Stimulated activated naive CD8-positive, alpha-beta T cell treated with anti-CD3 and anti-CD28 coated beads, Interleukin-15, Interleukin-2, amounts not matched to agents 100 ng/mL and 50 ng/mL, for 24 hours (primary cell): ENCODE measurements around the gene MYLK4.

Experiments
- H3K27ac Mint-ChIP-seq: one replicate; pipeline ENCODE4 v1.8.0; 2021; ENCODE audit warnings: mild to moderate bottlenecking, mixed read lengths
- H3K27me3 Mint-ChIP-seq: one replicate; pipeline ENCODE4 v1.8.0; 2021; ENCODE audit warnings: mixed read lengths
- H3K36me3 Mint-ChIP-seq: one replicate; pipeline ENCODE4 v1.8.0; 2021; ENCODE audit warnings: low read depth, mixed read lengths
- H3K4me1 Mint-ChIP-seq: one replicate; pipeline ENCODE4 v1.8.0; 2021; ENCODE audit warnings: low read depth, mixed read lengths
- H3K4me3 Mint-ChIP-seq: one replicate; pipeline ENCODE4 v1.8.0; 2021; ENCODE audit warnings: mild to moderate bottlenecking, mixed read lengths
- H3K9me3 Mint-ChIP-seq: one replicate; pipeline ENCODE4 v1.8.0; 2021; ENCODE audit warnings: mixed read lengths

MYLK4 gene

DNA sequence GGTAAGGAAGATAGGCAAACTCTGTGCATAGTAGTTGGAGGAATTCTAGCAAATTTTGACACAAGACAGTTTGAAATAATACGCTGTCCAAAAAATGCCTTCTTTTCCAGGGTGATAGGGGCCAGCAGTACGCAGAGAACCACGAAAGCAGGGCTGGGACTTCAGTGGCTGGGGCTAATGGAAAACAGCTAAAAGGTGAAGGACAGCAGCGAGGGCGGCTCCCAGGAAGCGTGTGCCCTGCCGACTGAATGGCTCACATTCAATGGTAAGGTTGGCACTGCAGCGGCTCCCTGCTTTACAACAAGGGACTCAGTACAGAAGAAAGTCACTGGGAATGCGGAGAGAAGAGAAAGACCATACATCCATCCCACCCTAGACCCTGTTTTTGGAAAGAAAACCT is 131.1 kb downstream of the MYLK4 start:
- Mint-ChIP-seq H3K36me3 (no peaks in the 10 kb centered on the region), H3K27ac (no peak overlapping the region), H3K4me1 (no peaks in the 10 kb centered on the region), H3K4me3 (no peak overlapping the region), H3K9me3 (no peaks in the 10 kb centered on the region), H3K27me3 (peaks cover 21% of the 10 kb centered on the region)

DNA sequence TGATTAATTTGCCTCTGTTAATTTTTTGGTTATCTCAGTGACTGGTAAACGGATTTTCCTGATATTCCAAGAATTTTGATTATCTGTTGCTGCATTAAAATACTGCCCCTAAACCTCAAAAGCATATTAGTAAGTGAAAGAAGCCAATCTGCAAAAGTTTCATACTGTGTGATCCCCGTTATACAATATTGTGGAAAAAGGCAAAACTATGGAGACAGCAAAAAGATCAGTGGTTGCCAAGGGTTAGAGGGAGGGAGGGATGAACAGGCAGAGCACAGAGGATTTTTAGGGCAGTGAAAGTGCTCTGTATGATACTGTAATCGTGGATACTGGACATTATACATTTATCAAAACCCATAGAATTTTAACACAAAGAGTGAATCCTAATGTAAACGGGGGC is 133.0 kb downstream of the MYLK4 start:
- Mint-ChIP-seq H3K4me1 (no peaks in the 10 kb centered on the region), H3K9me3 (peaks cover 3% of the 10 kb centered on the region), H3K36me3 (no peaks in the 10 kb centered on the region), H3K27ac (no peak overlapping the region), H3K4me3 (no peak overlapping the region), H3K27me3 (peaks cover 27% of the 10 kb centered on the region)

DNA sequence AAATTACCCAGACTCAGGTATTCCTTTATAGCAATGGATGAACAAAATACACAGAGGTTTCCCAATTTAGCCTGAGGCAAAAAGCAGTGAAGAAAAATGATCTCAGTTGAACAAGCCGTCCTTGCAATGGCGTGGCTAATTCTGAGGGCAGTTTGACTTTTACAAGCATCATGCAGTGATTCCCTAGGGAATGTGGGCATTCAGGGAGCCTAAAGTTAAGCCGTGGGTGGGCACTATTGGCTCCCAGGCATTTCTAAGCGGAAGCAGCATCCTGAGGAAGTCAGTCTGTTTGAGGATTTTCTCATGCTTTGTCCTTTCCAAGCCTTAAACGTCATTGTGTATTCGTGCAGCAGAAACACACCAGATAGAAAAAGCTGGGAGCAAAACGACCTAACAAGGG is 133.9 kb downstream of the MYLK4 start:
- no peak overlapping the region for H3K27ac Mint-ChIP-seq
- no peak overlapping the region for H3K4me3 Mint-ChIP-seq

DNA sequence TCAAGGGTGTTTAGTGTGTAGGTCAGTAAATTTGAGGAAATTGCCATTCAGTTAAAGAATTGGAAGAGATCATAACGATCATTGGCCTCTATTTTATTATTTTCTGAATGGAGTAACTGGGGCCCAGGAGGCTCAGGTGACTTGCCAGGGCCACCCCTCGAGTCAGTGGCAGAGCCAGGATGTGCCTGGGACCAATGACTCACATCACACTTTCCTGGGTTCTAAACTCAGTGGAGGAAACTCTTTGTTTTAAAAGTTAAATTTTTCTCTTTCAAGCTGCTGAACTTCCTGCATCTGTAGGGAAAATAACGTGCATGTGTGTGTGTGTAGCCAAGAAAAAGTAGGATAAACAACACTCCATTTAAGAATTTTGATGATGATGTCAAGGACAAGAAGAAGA is 135.5 kb downstream of the MYLK4 start:
- Mint-ChIP-seq H3K9me3 (peaks cover 3% of the 10 kb centered on the region), H3K4me1 (no peaks in the 10 kb centered on the region), H3K27me3 (peaks cover 30% of the 10 kb centered on the region), H3K36me3 (no peaks in the 10 kb centered on the region), H3K27ac (no peak overlapping the region), H3K4me3 (no peak overlapping the region)

More for the DNA sequence above, 133.9 kb downstream of the MYLK4 start:
- Mint-ChIP-seq H3K9me3 (peaks cover 3% of the 10 kb centered on the region), H3K27me3 (peaks cover 27% of the 10 kb centered on the region), H3K36me3 (no peaks in the 10 kb centered on the region), H3K4me1 (no peaks in the 10 kb centered on the region)

DNA sequence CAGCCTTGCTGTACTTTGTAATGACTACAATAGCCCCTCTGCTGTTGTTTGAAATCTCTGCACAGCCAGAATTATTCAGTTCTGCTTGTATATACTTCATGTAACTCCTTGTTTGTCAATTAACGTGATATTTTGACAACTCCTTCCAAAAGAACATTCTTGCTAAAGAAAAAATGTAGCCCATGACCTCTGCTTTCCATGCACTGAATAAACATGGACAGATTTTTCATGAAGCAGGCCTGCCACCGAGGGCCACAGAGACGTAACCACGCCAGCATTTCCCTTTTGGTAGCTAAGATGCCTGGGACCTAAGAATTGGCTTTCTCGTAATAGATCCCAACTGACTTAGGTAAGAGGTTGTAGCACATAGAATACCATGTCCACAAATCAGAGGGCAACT is 135.9 kb downstream of the MYLK4 start:
- Mint-ChIP-seq H3K9me3 (peaks cover 3% of the 10 kb centered on the region), H3K4me3 (no peak overlapping the region), H3K4me1 (no peaks in the 10 kb centered on the region), H3K36me3 (no peaks in the 10 kb centered on the region), H3K27me3 (peaks cover 33% of the 10 kb centered on the region), H3K27ac (no peak overlapping the region)

DNA sequence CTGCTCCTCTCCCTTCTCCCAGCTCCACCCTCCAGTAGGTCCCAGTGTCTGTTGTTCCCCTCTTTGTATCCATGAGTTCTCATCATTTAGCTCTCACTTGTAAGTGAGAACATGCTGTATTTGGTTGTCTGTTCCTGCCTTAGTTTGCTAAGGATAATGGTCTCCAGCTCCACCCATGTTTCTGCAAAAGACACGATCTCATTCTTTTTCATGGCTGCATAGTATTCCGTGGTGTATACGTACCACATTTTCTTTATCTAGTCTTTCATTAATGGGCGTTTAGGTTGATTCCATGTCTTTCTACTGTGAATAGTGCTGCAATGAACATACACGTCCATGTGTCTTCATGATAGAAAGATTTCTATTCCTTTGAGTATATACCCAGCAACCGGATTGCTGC is 136.6 kb downstream of the MYLK4 start:
- H3K9me3 Mint-ChIP-seq: peaks cover 3% of the 10 kb centered on the region
- H3K36me3 Mint-ChIP-seq: no peaks in the 10 kb centered on the region
- no peaks in the 10 kb centered on the region for H3K4me1 Mint-ChIP-seq
- peaks cover 40% of the 10 kb centered on the region for H3K27me3 Mint-ChIP-seq
- no peak overlapping the region for H3K27ac Mint-ChIP-seq
- no peak overlapping the region for H3K4me3 Mint-ChIP-seq
